22Rv1 (cell line): ENCODE data around the gene BTG4.

Source experiments
- H3K27ac ChIP-seq: fragments of 450-650 bp; 2 replicates; pipeline ENCODE4 v1.5.1; 2017
- CTCF ChIP-seq: fragments of 450-650 bp; IDR thresholded peaks from 2 replicates; pipeline ENCODE4 v1.5.1; 2017; ENCODE audit warnings: mild to moderate bottlenecking
- ZFX ChIP-seq: fragments of 450-650 bp; IDR thresholded peaks from 2 replicates; pipeline ENCODE4 v1.6.1; 2017; ENCODE audit warnings: antibody characterized with exemption, borderline replicate concordance

Gene BTG4

DNA sequence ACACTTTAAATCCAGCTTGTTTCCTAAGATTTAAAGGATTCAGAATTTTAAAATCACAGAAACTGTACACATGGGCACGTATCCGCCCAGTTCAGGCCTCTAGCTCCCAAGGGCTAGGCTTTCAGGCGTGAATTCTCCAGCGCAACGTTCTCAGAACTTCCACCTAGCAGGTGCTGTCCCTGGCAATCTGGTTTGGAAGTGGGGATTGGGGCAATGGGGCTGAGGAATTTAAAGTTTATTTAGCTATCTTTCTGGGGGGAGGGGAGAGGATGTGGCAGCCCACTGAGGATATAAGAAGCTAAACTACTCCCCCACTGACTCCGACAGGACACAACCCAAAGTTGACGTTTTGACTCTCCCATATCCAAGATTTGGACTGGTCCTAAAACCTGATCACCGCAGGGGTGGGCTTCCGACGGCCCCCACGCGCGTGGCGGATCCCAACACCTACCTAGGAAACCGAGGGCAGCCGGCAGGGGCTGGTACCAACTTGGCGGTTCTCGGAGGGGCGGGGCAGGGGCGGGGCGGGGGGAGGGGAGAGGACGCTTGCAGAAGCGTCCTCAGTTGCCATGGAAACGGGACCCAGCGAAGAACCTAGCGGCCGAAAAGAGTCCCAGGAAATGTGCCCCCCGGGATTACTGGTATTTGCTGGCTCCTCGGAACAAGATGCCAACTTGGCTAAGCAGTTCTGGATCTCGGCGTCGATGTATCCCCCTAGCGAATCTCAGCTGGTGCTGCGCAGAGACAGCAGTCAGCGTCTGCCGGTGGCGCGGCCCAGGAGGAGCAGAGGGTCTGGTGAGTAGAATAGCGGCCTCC lies 2.2 kb upstream of the BTG4 start, which contains the start of gene HOATZ:
Gene HOATZ, plus strand, starts transcription at position 563 of the 816 bp plus-strand sequence. Its CDS starts 7 bp downstream, at position 570.
- H3K27ac ChIP-seq: no peak within 1 kb of the TSS
- TF ChIP-seq ZFX (no peak), CTCF (no peak)

DNA sequence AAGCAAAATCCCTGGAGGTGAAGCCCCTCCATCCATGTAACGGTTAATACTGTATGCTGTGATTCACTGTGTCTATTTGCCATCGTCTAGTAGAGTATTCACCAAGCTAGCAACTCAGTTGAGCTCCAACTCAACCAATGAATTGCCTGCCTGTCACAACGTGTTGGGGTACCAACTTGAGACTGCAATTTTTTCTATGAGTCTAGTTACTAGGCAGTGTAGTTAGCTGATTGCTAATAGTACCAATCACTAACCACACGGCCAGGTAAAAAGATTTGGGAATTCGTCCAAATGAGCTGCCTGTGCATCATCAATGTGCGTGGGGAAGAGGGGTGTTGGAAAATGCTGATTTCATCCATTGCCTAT lies 1.0 kb upstream of the BTG4 start:
- no peak for TF ChIP-seq ZFX
- TF ChIP-seq CTCF: no peak
- H3K27ac ChIP-seq: no peak overlapping the region

- no peak overlapping the region for H3K27ac ChIP-seq
- TF ChIP-seq ZFX (no peak), CTCF (no peak)
These were observed 1.9 kb downstream of the BTG4 start for GRCh38 chr11:111510311-111510710.

DNA sequence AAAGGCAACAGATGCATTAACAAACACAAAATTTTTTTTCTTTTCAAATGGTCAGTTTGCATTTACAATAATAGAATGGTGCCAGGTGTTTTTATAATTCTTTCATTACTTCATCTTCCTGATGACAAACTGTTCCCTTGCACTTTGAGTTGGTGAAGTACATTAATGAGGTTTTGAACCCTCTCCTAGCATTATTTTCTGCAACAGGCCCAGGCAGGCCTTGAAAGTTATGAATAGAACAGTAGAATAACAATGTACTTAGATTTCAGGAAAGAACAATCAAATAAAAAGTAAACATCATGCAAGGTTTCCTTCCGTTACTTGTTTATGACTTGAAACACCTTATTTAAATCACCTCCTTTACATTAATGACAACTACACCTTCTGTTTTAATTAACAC lies 9.6 kb downstream of the BTG4 start:
- H3K27ac ChIP-seq: no peak overlapping the region
- TF ChIP-seq CTCF (no peak), ZFX (no peak)

GRCh38 chr11:111500481-111500880 lies 11.7 kb downstream of the BTG4 start:
- TF ChIP-seq CTCF (no peak), ZFX (no peak)
- H3K27ac ChIP-seq: no peak overlapping the region

GRCh38 chr11:111499483-111499882 lies 12.7 kb downstream of the BTG4 start:
- TF ChIP-seq ZFX (no peak), CTCF (no peak)
- H3K27ac ChIP-seq: no peak overlapping the region

DNA sequence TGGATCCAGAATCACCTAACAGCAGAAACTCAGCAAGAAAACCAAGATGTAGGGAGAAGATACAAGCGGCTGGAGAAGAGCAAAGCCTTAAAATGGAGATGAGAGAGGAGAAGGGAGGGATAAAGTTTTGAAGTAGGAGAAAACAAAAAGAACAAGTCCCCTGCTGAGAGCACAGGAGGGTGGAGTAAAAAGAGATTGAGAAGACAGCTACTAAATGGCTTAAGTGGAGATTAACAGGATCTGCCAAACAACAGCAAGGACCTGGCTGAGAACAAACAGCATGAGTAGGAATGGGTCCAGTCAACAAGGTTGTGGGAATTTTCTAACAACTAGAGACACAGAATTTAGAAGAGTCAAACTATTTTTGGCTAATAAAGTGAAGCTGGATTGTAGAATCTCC lies 18.1 kb downstream of the BTG4 start:
- no peak for TF ChIP-seq ZFX
- no peak for TF ChIP-seq CTCF
- H3K27ac ChIP-seq: no peak overlapping the region
